IMR-90 (cell line): ENCODE data around the gene MCCD1. TPM values are rescaled to one million over a fixed set of nuclear protein-coding genes. Genes with fewer than 3 reads are reported as not detected.

Experiments
- ATAC-seq: fragments of 200-7000 bp; cut with Tn5 transposase; 2 replicates; pipeline ENCODE4 v1.9.1; 2020; ENCODE audit warnings: low read depth, mild to moderate bottlenecking, moderate library complexity
- BruUV-seq: library from RNA; stranded (reverse); fragments of 400-500 nt; replicated peaks from 2 replicates; lab custom pipeline; 2021; lab: Mats Ljungman, UMichigan
- CTCF ChIA-PET: fragments of 300-600 bp; formaldehyde crosslinking; extraction: SDS; loops from one replicate; lab custom pipeline; 2021; ENCODE audit warnings: antibody characterized with exemption; lab: Yijun Ruan, JAX
- POLR2A ChIA-PET: fragments of 300-600 bp; sonication (Branson Sonifier 250); formaldehyde crosslinking; loops from one replicate; lab custom pipeline; 2022; ENCODE audit warnings: antibody characterized with exemption; ENCODE audit not compliant: unreplicated experiment; lab: Charles Lee
- DNase-seq: peaks from one replicate; pipeline ENCODE4 v3.0.0; 2013
- H2AFZ ChIP-seq: replicated peaks from 2 replicates; pipeline ENCODE3; 2013; ENCODE audit warnings: low read length, mild to moderate bottlenecking; ENCODE audit not compliant: poor library complexity
- H2AK5ac ChIP-seq: 2 replicates; pipeline ENCODE4 v1.6.1; 2013; ENCODE audit warnings: low read depth, low read length, inconsistent platforms
- H2AK9ac ChIP-seq: replicated peaks from 2 replicates; pipeline ENCODE3; 2013; ENCODE audit warnings: mild to moderate bottlenecking, low read depth, low read length, moderate library complexity; ENCODE audit not compliant: poor library complexity
- H2BK120ac ChIP-seq: 2 replicates; pipeline ENCODE4 v1.6.1; 2013; ENCODE audit warnings: low read depth, low read length, inconsistent platforms
- H2BK15ac ChIP-seq: 3 replicates; pipeline ENCODE4 v1.6.1; 2013; ENCODE audit warnings: low read depth, low read length, inconsistent platforms
- H2BK20ac ChIP-seq: 2 replicates; pipeline ENCODE4 v1.6.1; 2013; ENCODE audit warnings: low read depth, mild to moderate bottlenecking, inconsistent platforms, low read length, moderate library complexity
- H2BK5ac ChIP-seq: 2 replicates; pipeline ENCODE4 v1.6.1; 2013; ENCODE audit warnings: mild to moderate bottlenecking, low read depth, low read length, inconsistent platforms; ENCODE audit not compliant: poor library complexity, severe bottlenecking
- H3K14ac ChIP-seq: replicated peaks from 2 replicates; pipeline ENCODE4 v1.6.1; 2013; ENCODE audit warnings: low read depth, low read length, inconsistent platforms
- H3K18ac ChIP-seq: 2 replicates; pipeline ENCODE4 v1.6.1; 2013; ENCODE audit warnings: low read depth, low read length, control low read depth
- H3K23ac ChIP-seq: 2 replicates; pipeline ENCODE4 v1.6.1; 2013; ENCODE audit warnings: low read depth, low read length, inconsistent platforms
- H3K27ac ChIP-seq: 2 replicates; pipeline ENCODE4 v1.5.1; 2013; ENCODE audit warnings: mild to moderate bottlenecking, control low read depth, low read length; ENCODE audit not compliant: insufficient read depth
- H3K27me3 ChIP-seq: 2 replicates; pipeline ENCODE4 v1.6.1; 2013; ENCODE audit warnings: low read length; ENCODE audit not compliant: control insufficient read depth, insufficient read depth
- H3K36me3 ChIP-seq: 2 replicates; pipeline ENCODE4 v1.6.1; 2013; ENCODE audit warnings: low read length, mixed read lengths; ENCODE audit not compliant: control insufficient read depth, insufficient read depth
- H3K4ac ChIP-seq: 2 replicates; pipeline ENCODE4 v1.6.1; 2013; ENCODE audit warnings: low read depth, low read length, inconsistent platforms
- H3K4me1 ChIP-seq: 2 replicates; pipeline ENCODE4 v1.6.1; 2013; ENCODE audit warnings: low read length, mixed read lengths; ENCODE audit not compliant: control insufficient read depth, insufficient read depth
- H3K4me2 ChIP-seq: 2 replicates; pipeline ENCODE4 v1.6.1; 2013; ENCODE audit warnings: low read depth, mild to moderate bottlenecking, control low read depth, low read length, moderate library complexity
- H3K4me3 ChIP-seq: 2 replicates; pipeline ENCODE4 v1.5.1; 2013; ENCODE audit warnings: low read depth, mild to moderate bottlenecking, control low read depth, low read length, moderate library complexity; ENCODE audit not compliant: insufficient read depth
- H3K56ac ChIP-seq: 2 replicates; pipeline ENCODE4 v1.6.1; 2013; ENCODE audit warnings: low read length, inconsistent platforms; ENCODE audit not compliant: insufficient read depth; ENCODE audit errors: extremely low read depth
- H3K79me1 ChIP-seq, 2 experiments: 2 replicates each; pipeline ENCODE4 v1.6.1; 2013; ENCODE audit warnings: low read length in 2 of 2, inconsistent platforms in 1 of 2, low read depth in 1 of 2
- H3K9ac ChIP-seq: 2 replicates; pipeline ENCODE4 v1.6.1; 2013; ENCODE audit warnings: low read depth, low read length, control low read depth
- H3K9me1 ChIP-seq: 2 replicates; pipeline ENCODE4 v1.6.1; 2013; ENCODE audit warnings: low read length, inconsistent platforms; ENCODE audit not compliant: insufficient read depth
- H3K9me3 ChIP-seq: 2 replicates; pipeline ENCODE4 v1.6.1; 2013; ENCODE audit warnings: low read length; ENCODE audit not compliant: control insufficient read depth, insufficient read depth
- H4K20me1 ChIP-seq: 2 replicates; pipeline ENCODE4 v1.6.1; 2013; ENCODE audit warnings: low read length, inconsistent platforms; ENCODE audit not compliant: insufficient read depth
- H4K5ac ChIP-seq: 2 replicates; pipeline ENCODE4 v1.6.1; 2013; ENCODE audit warnings: mild to moderate bottlenecking, low read depth, low read length, control low read depth
- H4K8ac ChIP-seq, 2 experiments: 2 replicates each; pipeline ENCODE4 v1.6.1; 2013; ENCODE audit warnings: low read depth in 2 of 2, low read length in 2 of 2, control low read depth in 1 of 2, inconsistent platforms in 1 of 2
- H4K91ac ChIP-seq: 2 replicates; pipeline ENCODE4 v1.6.1; 2013; ENCODE audit warnings: low read depth, low read length, inconsistent platforms; ENCODE audit not compliant: insufficient read depth
- BHLHE40 ChIP-seq: fragments of 150-350 bp; IDR thresholded peaks from 2 replicates; pipeline ENCODE4 v1.6.1; 2016; ENCODE audit warnings: mild to moderate bottlenecking, low read depth, low read length
- CEBPB ChIP-seq: IDR thresholded peaks from 2 replicates; pipeline ENCODE4 v1.6.1; 2012; ENCODE audit warnings: low read depth, low read length, improper control_type of control experiment
- CHD1 ChIP-seq: IDR thresholded peaks from 2 replicates; pipeline ENCODE4 v1.6.1; 2012; ENCODE audit warnings: low read depth, low read length, improper control_type of control experiment
- FOS ChIP-seq: fragments of 150-350 bp; IDR thresholded peaks from 2 replicates; pipeline ENCODE4 v1.6.1; 2016; ENCODE audit warnings: low read depth, low read length
- MAFK ChIP-seq: IDR thresholded peaks from 2 replicates; pipeline ENCODE4 v1.6.1; 2012; ENCODE audit warnings: low read depth, low read length, improper control_type of control experiment
- MAZ ChIP-seq: IDR thresholded peaks from 2 replicates; pipeline ENCODE4 v1.6.1; 2012; ENCODE audit warnings: low read depth, mild to moderate bottlenecking, low read length, improper control_type of control experiment, moderate library complexity, borderline replicate concordance
- MXI1 ChIP-seq: IDR thresholded peaks from 2 replicates; pipeline ENCODE4 v1.6.1; 2012; ENCODE audit warnings: low read depth, mild to moderate bottlenecking, low read length, moderate library complexity, borderline replicate concordance
- NFE2L2 ChIP-seq: fragments of 150-350 bp; IDR thresholded peaks from 2 replicates; pipeline ENCODE4 v1.6.1; 2016; ENCODE audit warnings: low read depth, mild to moderate bottlenecking, low read length
- POLR2A ChIP-seq: IDR thresholded peaks from 2 replicates; pipeline ENCODE4 v1.6.1; 2012; ENCODE audit warnings: mild to moderate bottlenecking, low read depth, low read length
- RAD21 ChIP-seq: IDR thresholded peaks from 2 replicates; pipeline ENCODE4 v1.6.1; 2012; ENCODE audit warnings: low read length, improper control_type of control experiment
- RCOR1 ChIP-seq: IDR thresholded peaks from 2 replicates; pipeline ENCODE4 v1.6.1; 2012; ENCODE audit warnings: mild to moderate bottlenecking, low read length, improper control_type of control experiment; ENCODE audit not compliant: insufficient replicate concordance
- RFX5 ChIP-seq: IDR thresholded peaks from 2 replicates; pipeline ENCODE4 v1.8.0; 2012; ENCODE audit warnings: low read depth, mild to moderate bottlenecking, low read length, moderate library complexity
- SMC3 ChIP-seq: fragments of 150-350 bp; IDR thresholded peaks from 2 replicates; pipeline ENCODE4 v1.6.1; 2016; ENCODE audit warnings: low read depth, mild to moderate bottlenecking, antibody characterized with exemption, low read length, moderate library complexity
- WGBS, 2 experiments: methylation state at CpG; one replicate each; pipeline versions ENCODE4 v1.1.5 to v1.1.7; 2013; ENCODE audit warnings: missing lambda C conversion rate in 2 of 2; ENCODE audit not compliant: insufficient read length in 1 of 2; ENCODE audit errors: extremely low coverage in 2 of 2; 5-methylcytosine and 5-hydroxymethylcytosine counted together
- dilution Hi-C: fragments of 300-500 bp; cut with HindIII; formaldehyde crosslinking; loops from one replicate; pipeline ENCODE4 v1.14.3; 2018; ENCODE audit warnings: low sequenced_read_pairs; ENCODE audit not compliant: unreplicated experiment
- in situ Hi-C: fragments of 300-500 bp; cut with MboI; formaldehyde crosslinking; loops from 3 replicates; pipeline ENCODE4 v1.14.3; 2019; ENCODE audit warnings: low sequenced_read_pairs, inconsistent platforms, mixed read lengths
- intact Hi-C: fragments of 100-400 bp; cut with micrococcal nuclease; formaldehyde crosslinking; loops from 2 replicates; pipeline ENCODE4 v1.10.0; 2022
- polyA plus RNA-seq, 3 experiments: library from polyadenylated mRNA; depleted of rRNA; stranded (reverse); fragments of >200 nt; gene quantifications; 2 replicates each; pipeline ENCODE4 v1.2.3, GENCODE V29; 2012; ENCODE audit warnings: low replicate concordance in 1 of 3
- total RNA-seq: library from RNA; depleted of rRNA; stranded (reverse); fragments of >200 nt; gene quantifications from 2 replicates; pipeline ENCODE4 v1.2.3, GENCODE V29; 2012
- TF ChIP-seq, protein P1 (sequence below): fragments of 150-350 bp; IDR thresholded peaks from 2 replicates; pipeline ENCODE4 v1.6.1; 2016; ENCODE audit warnings: low read depth, mild to moderate bottlenecking, low read length, moderate library complexity, borderline replicate concordance
- TF ChIP-seq, protein P2 (sequence below): fragments of 150-350 bp; IDR thresholded peaks from 2 replicates; pipeline ENCODE4 v1.6.1; 2017; ENCODE audit warnings: mild to moderate bottlenecking, antibody characterized with exemption, low read length, low read depth

MCCD1 gene
- total and polyA plus RNA-seq, 2 of the 4 experiments (the other 2 are of a cell fraction): not detected

- Histone ChIP-seq H3K18ac (no peak overlapping the region), H4K20me1 (no peaks in the 10 kb centered on the region), H2BK20ac (no peak overlapping the region), H4K91ac (no peak overlapping the region), H3K56ac (no peak overlapping the region), H3K4ac (no peak overlapping the region), H3K4me3 (no peak overlapping the region), H3K9me3 (no peaks in the 10 kb centered on the region), H3K9me1 (peaks cover 28% of the 10 kb centered on the region), H2BK5ac (no peak overlapping the region), H4K8ac (no peak overlapping the region), H3K4me1 (peaks cover 10% of the 10 kb centered on the region; the same call in 1 of the 2 replicates), H3K9ac (no peak overlapping the region), H3K27me3 (no peaks in the 10 kb centered on the region), H2BK15ac (no peak overlapping the region), H3K36me3 (peaks cover 2% of the 10 kb centered on the region; the same call in 1 of the 2 replicates), H4K5ac (no peak overlapping the region), H2AFZ (peak overlapping the region; percentile 18), H2AK5ac (peak overlapping the region; percentile 24; the same call in 1 of the 2 replicates), H3K14ac (0 out of 2 replicates have a peak overlapping the region, but pooled peaks have one; percentile 40), H2BK120ac (no peak overlapping the region), H3K23ac (no peak overlapping the region), H3K4me2 (no peak overlapping the region), H3K27ac (no peak overlapping the region), H2AK9ac (peak overlapping the region; percentile 72), H3K79me1 (peaks cover 0 to 3% of the 10 kb centered on the region in 2 experiments; a peak in 1 of 4 replicates)
- 71% methylated on average over 1 of the region's 5 CpGs; no CpG with 5 or more reads in 1 of the 2 experiments for WGBS, 2 experiments
- POLR2A ChIA-PET: no interaction called here
- in situ Hi-C loops: no loop called here
- ATAC-seq (peak; percentile 18; the same call in 1 of the 2 replicates), DNase-seq (no peak)
- dilution Hi-C loops: no loop called here
- intact Hi-C loops: no loop called here
- CTCF ChIA-PET: no interaction called here
- BruUV-seq: no TSS peak
- TF ChIP-seq BHLHE40 (no peak), RFX5 (no peak), CEBPB (no peak), RCOR1 (no peak), CHD1 (no peak), NFE2L2 (no peak), MXI1 (no peak), MAFK (no peak), RAD21 (no peak), POLR2A (no peak), FOS (no peak), SMC3 (no peak), MAZ (no peak)
- TF ChIP-seq, protein P1, sequence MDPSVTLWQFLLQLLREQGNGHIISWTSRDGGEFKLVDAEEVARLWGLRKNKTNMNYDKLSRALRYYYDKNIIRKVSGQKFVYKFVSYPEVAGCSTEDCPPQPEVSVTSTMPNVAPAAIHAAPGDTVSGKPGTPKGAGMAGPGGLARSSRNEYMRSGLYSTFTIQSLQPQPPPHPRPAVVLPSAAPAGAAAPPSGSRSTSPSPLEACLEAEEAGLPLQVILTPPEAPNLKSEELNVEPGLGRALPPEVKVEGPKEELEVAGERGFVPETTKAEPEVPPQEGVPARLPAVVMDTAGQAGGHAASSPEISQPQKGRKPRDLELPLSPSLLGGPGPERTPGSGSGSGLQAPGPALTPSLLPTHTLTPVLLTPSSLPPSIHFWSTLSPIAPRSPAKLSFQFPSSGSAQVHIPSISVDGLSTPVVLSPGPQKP: no peak
- TF ChIP-seq, protein P2, sequence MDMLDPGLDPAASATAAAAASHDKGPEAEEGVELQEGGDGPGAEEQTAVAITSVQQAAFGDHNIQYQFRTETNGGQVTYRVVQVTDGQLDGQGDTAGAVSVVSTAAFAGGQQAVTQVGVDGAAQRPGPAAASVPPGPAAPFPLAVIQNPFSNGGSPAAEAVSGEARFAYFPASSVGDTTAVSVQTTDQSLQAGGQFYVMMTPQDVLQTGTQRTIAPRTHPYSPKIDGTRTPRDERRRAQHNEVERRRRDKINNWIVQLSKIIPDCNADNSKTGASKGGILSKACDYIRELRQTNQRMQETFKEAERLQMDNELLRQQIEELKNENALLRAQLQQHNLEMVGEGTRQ: no peak
Measured at GRCh38 chr6:31513456-31514165, 15.2 kb upstream of the MCCD1 start.
